Measurements from ENCODE around the gene CPEB4.

DNA sequence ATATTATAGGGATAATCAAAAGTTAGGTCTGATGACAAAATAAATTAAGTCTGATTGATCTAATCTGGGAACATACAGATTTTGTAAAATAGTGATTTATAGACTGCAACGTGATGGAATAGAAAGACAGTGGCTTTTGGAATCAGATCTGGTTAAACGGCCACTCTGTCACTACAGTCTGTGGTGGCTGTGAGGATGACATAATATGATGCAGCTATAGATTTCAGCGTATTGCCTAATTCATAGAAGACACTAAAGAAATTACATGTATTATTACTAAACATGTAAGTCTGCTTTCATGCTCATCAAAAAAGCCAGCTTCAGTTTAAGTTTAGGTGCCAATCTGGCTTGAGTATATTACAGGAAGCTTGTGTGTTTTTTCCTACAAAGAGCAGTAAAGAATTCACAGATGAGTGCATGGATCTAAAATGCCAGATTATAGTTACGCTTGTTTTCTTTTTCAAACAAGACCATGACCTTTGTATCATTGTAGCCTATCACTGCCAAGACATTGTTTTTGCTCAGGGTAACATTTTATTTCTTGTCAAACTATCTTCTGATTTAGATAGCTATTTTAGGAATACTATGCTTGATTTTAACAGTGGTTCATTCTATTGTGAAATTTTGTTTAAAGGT lies 25.7 kb downstream of the CPEB4 start:
- TF ChIP-seq SIRT6 (IDR thresholded peaks at IDR 0.05; ENCODE audit: low read length) (no peak), CTCF (IDR thresholded peaks at IDR 0.05; ENCODE audit: control extremely low read depth in 1 of 3, insufficient read depth in 1 of 3, low read depth in 1 of 3, low read length in 3 of 3) (no peak), SAP30 (IDR thresholded peaks at IDR 0.05; ENCODE audit: insufficient read depth, insufficient replicate concordance, low read length) (no peak), BRCA1 (IDR thresholded peaks at IDR 0.05; ENCODE audit: low read depth, low read length) (no peak), EP300 (IDR thresholded peaks at IDR 0.05; ENCODE audit: borderline replicate concordance in 1 of 2, low read depth in 2 of 2, low read length in 2 of 2) (no peak)

All from H1 (cell line).